Muscle layer of duodenum (tissue), 2 donors: ENCODE measurements around the gene CDK17.
A peak's percentile ranks its signal among the peaks of the same experiment; 100 is the strongest.
"Not testable (repeated sequence)": the region's sequence is repeated elsewhere in the genome, so short reads cannot be mapped to it uniquely, and the experiment has no call there.

Experiments used
- H3K27ac ChIP-seq: one replicate; pipeline ENCODE4 v1.7.0; 2013; ENCODE audit warnings: mild to moderate bottlenecking, low read length
- H3K27me3 ChIP-seq: one replicate; pipeline ENCODE4 v1.7.0; 2013; ENCODE audit warnings: low read depth, mild to moderate bottlenecking, control low read depth, low read length
- H3K36me3 ChIP-seq, 2 donors: one replicate each; pipeline ENCODE4 v1.7.0; 2013; ENCODE audit warnings: low read length in 2 of 2, control low read depth in 1 of 2, mild to moderate bottlenecking in 1 of 2; ENCODE audit not compliant: insufficient read depth in 2 of 2, control insufficient read depth in 1 of 2
- H3K4me1 ChIP-seq, 2 donors: one replicate each; pipeline ENCODE4 v1.7.0; 2013; ENCODE audit warnings: low read length in 2 of 2, mild to moderate bottlenecking in 2 of 2, control low read depth in 1 of 2, moderate library complexity in 1 of 2; ENCODE audit not compliant: insufficient read depth in 2 of 2, control insufficient read depth in 1 of 2
- H3K4me3 ChIP-seq, 2 donors: one replicate each; pipeline ENCODE4 v1.7.0; 2013; ENCODE audit warnings: low read length in 2 of 2, low read depth in 1 of 2, mild to moderate bottlenecking in 1 of 2
- H3K9me3 ChIP-seq, 2 donors: one replicate each; pipeline ENCODE4 v1.7.0; 2013; ENCODE audit warnings: low read length in 2 of 2, control low read depth in 1 of 2, mild to moderate bottlenecking in 1 of 2; ENCODE audit not compliant: control insufficient read depth in 1 of 2
- donor health status: healthy.

Gene CDK17

GRCh38 chr12:96416033-96416799 is 16.0 kb upstream of the CDK17 start:
- Histone ChIP-seq H3K27me3 (no peaks in the 10 kb centered on the region), H3K36me3 (no peaks in the 10 kb centered on the region), H3K9me3 (no peaks in the 10 kb centered on the region), H3K27ac (no peak overlapping the region), H3K4me3 (no peak overlapping the region), H3K4me1 (no peaks in the 10 kb centered on the region)

GRCh38 chr12:96414637-96415036 is 14.4 kb upstream of the CDK17 start:
- no peak overlapping the region for H3K4me3 ChIP-seq
- H3K9me3 ChIP-seq = no peaks in the 10 kb centered on the region
- no peak overlapping the region for H3K27ac ChIP-seq
- H3K36me3 ChIP-seq = no peaks in the 10 kb centered on the region
- no peaks in the 10 kb centered on the region for H3K4me1 ChIP-seq
- H3K27me3 ChIP-seq = no peaks in the 10 kb centered on the region

- Histone ChIP-seq H3K4me3 (no peak overlapping the region), H3K27me3 (no peaks in the 10 kb centered on the region), H3K36me3 (no peaks in the 10 kb centered on the region), H3K4me1 (no peaks in the 10 kb centered on the region), H3K27ac (no peak overlapping the region), H3K9me3 (no peaks in the 10 kb centered on the region)
These were observed 12.2 kb upstream of the CDK17 start for GRCh38 chr12:96412431-96412830.

- Histone ChIP-seq H3K9me3 (no peaks in the 10 kb centered on the region), H3K36me3 (no peaks in the 10 kb centered on the region), H3K27ac (no peak overlapping the region), H3K27me3 (no peaks in the 10 kb centered on the region), H3K4me1 (no peaks in the 10 kb centered on the region), H3K4me3 (no peak overlapping the region)
These were observed 9.5 kb upstream of the CDK17 start for GRCh38 chr12:96409731-96410130.

GRCh38 chr12:96408993-96409392 is 8.8 kb upstream of the CDK17 start:
- H3K27ac ChIP-seq = no peak overlapping the region
- H3K36me3 ChIP-seq = no peaks in the 10 kb centered on the region
- no peaks in the 10 kb centered on the region for H3K9me3 ChIP-seq

GRCh38 chr12:96407429-96408097 is 7.3 kb upstream of the CDK17 start:
- H3K4me1 ChIP-seq, H3K4me3 ChIP-seq, H3K27me3 ChIP-seq, H3K27ac ChIP-seq, H3K9me3 ChIP-seq, H3K36me3 ChIP-seq: not testable (repeated sequence)

More at GRCh38 chr12:96408993-96409392, 8.8 kb upstream of the CDK17 start:
- no peaks in the 10 kb centered on the region for H3K27me3 ChIP-seq
- no peak overlapping the region for H3K4me3 ChIP-seq
- no peaks in the 10 kb centered on the region for H3K4me1 ChIP-seq

GRCh38 chr12:96404696-96405095 is 4.5 kb upstream of the CDK17 start:
- H3K4me1 ChIP-seq = peaks cover 3 to 4% of the 10 kb centered on the region in 2 donors
- H3K9me3 ChIP-seq = no peaks in the 10 kb centered on the region
- no peak overlapping the region for H3K4me3 ChIP-seq
- no peak overlapping the region for H3K27ac ChIP-seq
- H3K36me3 ChIP-seq = peaks cover 0 to 6% of the 10 kb centered on the region in 2 donors
- no peaks in the 10 kb centered on the region for H3K27me3 ChIP-seq

GRCh38 chr12:96403870-96404269 is 3.6 kb upstream of the CDK17 start:
- no peak overlapping the region for H3K4me3 ChIP-seq
- H3K27ac ChIP-seq = no peak overlapping the region
- no peaks in the 10 kb centered on the region for H3K27me3 ChIP-seq
- peaks cover 3 to 4% of the 10 kb centered on the region in 2 donors for H3K4me1 ChIP-seq
- peaks cover 0 to 12% of the 10 kb centered on the region in 2 donors for H3K36me3 ChIP-seq
- H3K9me3 ChIP-seq = no peaks in the 10 kb centered on the region

- not testable (repeated sequence) for H3K27ac ChIP-seq, H3K4me1 ChIP-seq, H3K27me3 ChIP-seq, H3K4me3 ChIP-seq, H3K9me3 ChIP-seq
- peaks cover 0 to 13% of the 10 kb centered on the region in 2 donors for H3K36me3 ChIP-seq
These were observed 2.3 kb upstream of the CDK17 start for GRCh38 chr12:96402522-96402921.

- H3K27ac ChIP-seq = no peak overlapping the region
- H3K9me3 ChIP-seq = no peaks in the 10 kb centered on the region
- H3K4me1 ChIP-seq = peaks cover 3 to 12% of the 10 kb centered on the region in 2 donors
- H3K4me3 ChIP-seq = peak overlapping the region in 1 of 2 donors; percentile 99
- H3K27me3 ChIP-seq = no peaks in the 10 kb centered on the region
- peaks cover 0 to 13% of the 10 kb centered on the region in 2 donors for H3K36me3 ChIP-seq
These were observed 1.8 kb upstream of the CDK17 start for GRCh38 chr12:96402061-96402460.

GRCh38 chr12:96401076-96401871 is 1.0 kb upstream of the CDK17 start:
- no peaks in the 10 kb centered on the region for H3K9me3 ChIP-seq
- peaks cover 3 to 16% of the 10 kb centered on the region in 2 donors for H3K4me1 ChIP-seq
- H3K27me3 ChIP-seq = no peaks in the 10 kb centered on the region
- peak overlapping the region; percentile 90 to 99 for H3K4me3 ChIP-seq
- H3K27ac ChIP-seq = peak overlapping the region; percentile 94
- H3K36me3 ChIP-seq = peaks cover 0 to 13% of the 10 kb centered on the region in 2 donors
